Right lobe of liver (tissue), 4 donors: Measurements from ENCODE around the gene HNRNPH3.

ENCODE experiments used
- POLR2A ChIP-seq: fragments of 450-650 bp; IDR thresholded peaks from one replicate; pipeline ENCODE4 v1.6.1; 2017; ENCODE audit warnings: antibody characterized with exemption, mild to moderate bottlenecking
- TF ChIP-seq, protein P1 (sequence below), 4 donors: fragments of 200-600 bp in 3 of 4; fragments of 450-650 bp in 1 of 4; IDR thresholded peaks; one replicate each; pipeline versions ENCODE4 v1.5.1 to v1.8.0; 2016 to 2022; ENCODE audit warnings: antibody characterized with exemption in 4 of 4, mild to moderate bottlenecking in 2 of 4
- donor health status: DM: no; HTN: no; CAD: no.
- donor health status: DM: no; HTN: no; CAD: no.
- donor health status: DM: no; HTN: yes; CAD: no.

DNA sequence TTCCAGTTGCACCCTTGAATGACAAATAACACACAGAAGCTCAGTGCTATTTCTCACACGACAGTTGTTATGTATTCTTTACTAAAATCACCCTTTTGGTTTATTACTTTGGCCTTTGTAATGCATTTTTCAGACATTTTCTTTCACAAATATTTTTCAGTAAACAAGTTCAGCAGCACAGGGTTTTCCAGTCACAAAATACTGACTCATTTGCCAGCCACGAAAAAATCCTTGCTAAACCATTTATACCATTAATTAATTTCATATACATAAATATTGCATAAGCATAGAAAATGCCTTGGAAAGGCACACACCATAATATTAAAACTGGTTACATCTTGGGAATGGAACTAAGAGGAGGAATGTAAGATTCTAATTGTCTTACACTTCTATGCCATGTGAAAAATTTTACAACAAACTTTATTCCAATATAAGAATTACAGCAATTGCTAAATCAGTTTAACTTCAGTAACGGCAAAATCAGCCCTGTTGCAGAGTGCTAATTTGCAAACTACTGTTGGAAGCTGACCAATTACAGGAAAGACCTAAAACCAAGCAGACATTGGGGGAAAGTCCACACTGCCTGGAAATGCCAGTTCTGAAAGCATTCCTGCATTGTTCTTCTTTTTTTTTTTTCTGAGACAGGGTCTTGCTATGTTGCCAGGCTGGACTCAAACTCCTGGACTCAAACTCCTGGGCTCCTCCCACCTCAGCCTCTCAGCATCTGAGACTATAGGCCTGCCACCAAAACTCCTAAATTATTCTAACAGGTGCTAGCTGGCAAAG is 32.4 kb downstream of the HNRNPH3 start:
- TF ChIP-seq, protein P1, sequence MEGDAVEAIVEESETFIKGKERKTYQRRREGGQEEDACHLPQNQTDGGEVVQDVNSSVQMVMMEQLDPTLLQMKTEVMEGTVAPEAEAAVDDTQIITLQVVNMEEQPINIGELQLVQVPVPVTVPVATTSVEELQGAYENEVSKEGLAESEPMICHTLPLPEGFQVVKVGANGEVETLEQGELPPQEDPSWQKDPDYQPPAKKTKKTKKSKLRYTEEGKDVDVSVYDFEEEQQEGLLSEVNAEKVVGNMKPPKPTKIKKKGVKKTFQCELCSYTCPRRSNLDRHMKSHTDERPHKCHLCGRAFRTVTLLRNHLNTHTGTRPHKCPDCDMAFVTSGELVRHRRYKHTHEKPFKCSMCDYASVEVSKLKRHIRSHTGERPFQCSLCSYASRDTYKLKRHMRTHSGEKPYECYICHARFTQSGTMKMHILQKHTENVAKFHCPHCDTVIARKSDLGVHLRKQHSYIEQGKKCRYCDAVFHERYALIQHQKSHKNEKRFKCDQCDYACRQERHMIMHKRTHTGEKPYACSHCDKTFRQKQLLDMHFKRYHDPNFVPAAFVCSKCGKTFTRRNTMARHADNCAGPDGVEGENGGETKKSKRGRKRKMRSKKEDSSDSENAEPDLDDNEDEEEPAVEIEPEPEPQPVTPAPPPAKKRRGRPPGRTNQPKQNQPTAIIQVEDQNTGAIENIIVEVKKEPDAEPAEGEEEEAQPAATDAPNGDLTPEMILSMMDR (IDR thresholded peaks at IDR 0.05), result no peak
- TF ChIP-seq POLR2A, result no peak
